Right forelimb (tissue), 1 donor: Measurements from ENCODE around the gene RNF214.
"Not testable (repeated sequence)": the region's sequence is repeated elsewhere in the genome, so short reads cannot be mapped to it uniquely, and the experiment has no call there.

ENCODE experiments used
- DNase-seq: peaks from one replicate; pipeline ENCODE4 v3.0.0-alpha.2; 2018

Gene RNF214

GRCh38 chr11:117232911-117233409 lies 489 bp downstream of the RNF214 start:
- no peak for DNase-seq

GRCh38 chr11:117238221-117238620 lies 5.8 kb downstream of the RNF214 start:
- DNase-seq = no peak

- DNase-seq = no peak
Observed at GRCh38 chr11:117239295-117239694, 6.8 kb downstream of the RNF214 start.

GRCh38 chr11:117248341-117248740 lies 15.9 kb downstream of the RNF214 start:
- no peak for DNase-seq

GRCh38 chr11:117249571-117249970 lies 17.1 kb downstream of the RNF214 start:
- no peak for DNase-seq

- DNase-seq = no peak
Observed at GRCh38 chr11:117251506-117251905, 19.0 kb downstream of the RNF214 start.

- DNase-seq = no peak
Observed at GRCh38 chr11:117255966-117256365, 23.5 kb downstream of the RNF214 start.

- DNase-seq = no peak
Observed at GRCh38 chr11:117256573-117256972, 24.1 kb downstream of the RNF214 start.

GRCh38 chr11:117258576-117258975 lies 26.1 kb downstream of the RNF214 start:
- no peak for DNase-seq

- DNase-seq = no peak
Observed at GRCh38 chr11:117259417-117259816, 26.9 kb downstream of the RNF214 start.

- DNase-seq = not testable (repeated sequence)
Observed at GRCh38 chr11:117264624-117265323, 32.3 kb downstream of the RNF214 start.

GRCh38 chr11:117265745-117266144 lies 33.3 kb downstream of the RNF214 start:
- DNase-seq = no peak

GRCh38 chr11:117269856-117270255 lies 37.4 kb downstream of the RNF214 start:
- no peak for DNase-seq

- no peak for DNase-seq
Observed at GRCh38 chr11:117271208-117271607, 38.7 kb downstream of the RNF214 start.

GRCh38 chr11:117272175-117272574 lies 39.7 kb downstream of the RNF214 start:
- DNase-seq = not testable (repeated sequence)

GRCh38 chr11:117273550-117274289 lies 41.2 kb downstream of the RNF214 start:
- DNase-seq = no peak

GRCh38 chr11:117278347-117278746 lies 45.9 kb downstream of the RNF214 start:
- DNase-seq = no peak

- DNase-seq = no peak
Observed at GRCh38 chr11:117279711-117280376, 47.4 kb downstream of the RNF214 start.

GRCh38 chr11:117281159-117281558 lies 48.7 kb downstream of the RNF214 start:
- no peak for DNase-seq

GRCh38 chr11:117281869-117282268 lies 49.4 kb downstream of the RNF214 start:
- DNase-seq = no peak

- DNase-seq = no peak
Observed at GRCh38 chr11:117282956-117283355, 50.5 kb downstream of the RNF214 start.

- DNase-seq = no peak
Observed at GRCh38 chr11:117284053-117284452, 51.6 kb downstream of the RNF214 start.

GRCh38 chr11:117286588-117286987 lies 54.1 kb downstream of the RNF214 start:
- DNase-seq = no peak

- DNase-seq = no peak
Observed at GRCh38 chr11:117287668-117288067, 55.2 kb downstream of the RNF214 start.
